IgD-negative memory B cell (primary cell): Measurements from ENCODE around the gene TAGLN2. TPM values are rescaled to one million over a fixed set of nuclear protein-coding genes. Genes with fewer than 3 reads are reported as not detected.
A peak's percentile ranks its signal among the peaks of the same experiment; 100 is the strongest.
"Not testable (repeated sequence)": the region's sequence is repeated elsewhere in the genome, so short reads cannot be mapped to it uniquely, and the experiment has no call there.

Source experiments
- H3K27ac Mint-ChIP-seq, 3 donors: one replicate each; pipeline ENCODE4 v1.8.0; 2020 to 2022; ENCODE audit warnings: mild to moderate bottlenecking in 3 of 3, mixed read lengths in 3 of 3, moderate library complexity in 1 of 3
- H3K27me3 Mint-ChIP-seq: one replicate; pipeline ENCODE4 v1.8.0; 2021; ENCODE audit warnings: mixed read lengths
- H3K36me3 Mint-ChIP-seq: one replicate; pipeline ENCODE4 v1.8.0; 2020; ENCODE audit warnings: mild to moderate bottlenecking, mixed read lengths
- H3K4me1 Mint-ChIP-seq, 3 donors: one replicate each; pipeline ENCODE4 v1.8.0; 2020 to 2022; ENCODE audit warnings: mixed read lengths in 3 of 3, mild to moderate bottlenecking in 1 of 3
- H3K4me3 Mint-ChIP-seq, 4 donors: one replicate each; pipeline ENCODE4 v1.8.0; 2020 to 2022; ENCODE audit warnings: mild to moderate bottlenecking in 4 of 4, mixed read lengths in 4 of 4, moderate library complexity in 3 of 4
- H3K9me3 Mint-ChIP-seq, 3 donors: one replicate each; pipeline ENCODE4 v1.8.0; 2020 to 2021; ENCODE audit warnings: mixed read lengths in 3 of 3, mild to moderate bottlenecking in 1 of 3
- polyA plus RNA-seq: library from polyadenylated mRNA; unstranded; fragments of 300-500 nt; fragmentation: Illumina TruSeq; gene quantifications from one replicate; pipeline ENCODE4 v1.2.3, GENCODE V29; 2021

The TAGLN2 gene
- polyA plus RNA-seq, 1 donor from 2014 or later, result 1,399 TPM

GRCh38 chr1:159914252-159915018 is 10.9 kb downstream of the TAGLN2 start:
- peaks cover 6% of the 10 kb centered on the region for H3K36me3 Mint-ChIP-seq
- H3K9me3 Mint-ChIP-seq, result no peaks in the 10 kb centered on the region
- H3K27ac Mint-ChIP-seq, result peak overlapping the region; percentile 65 to 92 (median 86)
- no peaks in the 10 kb centered on the region for H3K27me3 Mint-ChIP-seq
- peaks cover 52 to 62% (median 59%) of the 10 kb centered on the region in 3 donors for H3K4me1 Mint-ChIP-seq
- peak overlapping the region in 1 of 4 donors; percentile 33 for H3K4me3 Mint-ChIP-seq

- peaks cover 54 to 62% (median 59%) of the 10 kb centered on the region in 3 donors for H3K4me1 Mint-ChIP-seq
Observed at GRCh38 chr1:159913451-159914192, 11.7 kb downstream of the TAGLN2 start.

GRCh38 chr1:159911326-159912070 is 13.8 kb downstream of the TAGLN2 start:
- Mint-ChIP-seq H3K4me1 (peaks cover 46 to 56% (median 52%) of the 10 kb centered on the region in 3 donors), H3K9me3 (no peaks in the 10 kb centered on the region), H3K4me3 (peak overlapping the region in 2 of 4 donors; percentile 12 to 87), H3K27ac (peak overlapping the region; percentile 86 to 98 (median 97)), H3K36me3 (peaks cover 2% of the 10 kb centered on the region), H3K27me3 (no peaks in the 10 kb centered on the region)

More at GRCh38 chr1:159913451-159914192, 11.7 kb downstream of the TAGLN2 start:
- Mint-ChIP-seq H3K27me3 (no peaks in the 10 kb centered on the region), H3K27ac (peak overlapping the region; percentile 82 to 92 (median 86)), H3K9me3 (no peaks in the 10 kb centered on the region), H3K4me3 (peak overlapping the region in 2 of 4 donors; percentile 33 to 75), H3K36me3 (peaks cover 6% of the 10 kb centered on the region)

- Mint-ChIP-seq H3K4me3 (peak overlapping the region in 1 of 4 donors; percentile 53), H3K27me3 (no peaks in the 10 kb centered on the region), H3K4me1 (peaks cover 32 to 35% (median 33%) of the 10 kb centered on the region in 3 donors), H3K27ac (peak overlapping the region; percentile 12 to 79 (median 31)), H3K9me3 (peaks cover 0 to 7% (median 4%) of the 10 kb centered on the region in 3 donors), H3K36me3 (peaks cover 3% of the 10 kb centered on the region)
Observed at GRCh38 chr1:159908031-159908940, 17.0 kb downstream of the TAGLN2 start.

GRCh38 chr1:159906960-159907359 is 18.3 kb downstream of the TAGLN2 start:
- Mint-ChIP-seq H3K4me3 (no peak overlapping the region), H3K4me1 (peaks cover 20 to 24% (median 23%) of the 10 kb centered on the region in 3 donors), H3K36me3 (peaks cover 4% of the 10 kb centered on the region), H3K27ac (peak overlapping the region in 2 of 3 donors; percentile 32 to 52), H3K27me3 (no peaks in the 10 kb centered on the region), H3K9me3 (peaks cover 0 to 8% (median 4%) of the 10 kb centered on the region in 3 donors)

GRCh38 chr1:159904036-159904435 is 21.3 kb downstream of the TAGLN2 start:
- not testable (repeated sequence) for H3K9me3 Mint-ChIP-seq, H3K36me3 Mint-ChIP-seq, H3K4me3 Mint-ChIP-seq, H3K4me1 Mint-ChIP-seq, H3K27ac Mint-ChIP-seq, H3K27me3 Mint-ChIP-seq

- Mint-ChIP-seq H3K36me3 (peaks cover 7% of the 10 kb centered on the region), H3K9me3 (peaks cover 0 to 8% (median 4%) of the 10 kb centered on the region in 3 donors), H3K27me3 (no peaks in the 10 kb centered on the region), H3K4me1 (peaks cover 0 to 9% (median 6%) of the 10 kb centered on the region in 3 donors), H3K27ac (no peak overlapping the region), H3K4me3 (no peak overlapping the region)
Observed at GRCh38 chr1:159902541-159902940, 22.8 kb downstream of the TAGLN2 start.

- Mint-ChIP-seq H3K9me3 (peaks cover 0 to 8% (median 4%) of the 10 kb centered on the region in 3 donors), H3K27me3 (no peaks in the 10 kb centered on the region), H3K36me3 (peaks cover 7% of the 10 kb centered on the region), H3K4me3 (no peak overlapping the region), H3K27ac (peak overlapping the region in 1 of 3 donors; percentile 25), H3K4me1 (peaks cover 0 to 9% (median 6%) of the 10 kb centered on the region in 3 donors)
Observed at GRCh38 chr1:159900755-159901360, 24.4 kb downstream of the TAGLN2 start.

GRCh38 chr1:159900086-159900680 is 25.1 kb downstream of the TAGLN2 start, which contains the start of gene CFAP45:
Gene CFAP45, minus strand, starts transcription at chr1:159900165. Its CDS starts 67 bp downstream, at chr1:159900098.
- Mint-ChIP-seq H3K4me1 (peaks cover 0 to 9% (median 6%) of the 10 kb centered on the region in 3 donors), H3K27ac (peak within 1 kb of the TSS in 2 of 3 donors; percentile 25 to 49), H3K27me3 (no peaks in the 10 kb centered on the region), H3K4me3 (peak within 1 kb of the TSS in 1 of 4 donors; percentile 73), H3K36me3 (peaks cover 10% of the 10 kb centered on the region), H3K9me3 (peaks cover 0 to 8% (median 4%) of the 10 kb centered on the region in 3 donors)

- Mint-ChIP-seq H3K27ac (peak overlapping the region in 1 of 3 donors; percentile 49), H3K4me3 (peak overlapping the region in 1 of 4 donors; percentile 73), H3K36me3 (peaks cover 12% of the 10 kb centered on the region)
- not testable (repeated sequence) for H3K9me3 Mint-ChIP-seq, H3K27me3 Mint-ChIP-seq, H3K4me1 Mint-ChIP-seq
Observed at GRCh38 chr1:159899634-159900033, 25.7 kb downstream of the TAGLN2 start.

GRCh38 chr1:159898527-159898926 is 26.8 kb downstream of the TAGLN2 start:
- H3K36me3 Mint-ChIP-seq, result peaks cover 12% of the 10 kb centered on the region
- H3K27ac Mint-ChIP-seq, result peak overlapping the region in 1 of 3 donors; percentile 58
- H3K4me1 Mint-ChIP-seq, result peaks cover 0 to 9% (median 6%) of the 10 kb centered on the region in 3 donors
- H3K9me3 Mint-ChIP-seq, result peaks cover 0 to 3% (median 1%) of the 10 kb centered on the region in 3 donors
- H3K4me3 Mint-ChIP-seq, result no peak overlapping the region
- H3K27me3 Mint-ChIP-seq, result peaks cover 1% of the 10 kb centered on the region

GRCh38 chr1:159897962-159898361 is 27.3 kb downstream of the TAGLN2 start:
- peak overlapping the region in 1 of 4 donors; percentile 30 for H3K4me3 Mint-ChIP-seq
- peak overlapping the region in 1 of 3 donors; percentile 58 for H3K27ac Mint-ChIP-seq
- peaks cover 0 to 9% (median 6%) of the 10 kb centered on the region in 3 donors for H3K4me1 Mint-ChIP-seq
- peaks cover 8% of the 10 kb centered on the region for H3K36me3 Mint-ChIP-seq
- H3K9me3 Mint-ChIP-seq, result no peaks in the 10 kb centered on the region
- peaks cover 1% of the 10 kb centered on the region for H3K27me3 Mint-ChIP-seq

- peaks cover 1% of the 10 kb centered on the region for H3K27me3 Mint-ChIP-seq
- no peak overlapping the region for H3K27ac Mint-ChIP-seq
- H3K4me3 Mint-ChIP-seq, result no peak overlapping the region
- H3K36me3 Mint-ChIP-seq, result peaks cover 8% of the 10 kb centered on the region
- H3K4me1 Mint-ChIP-seq, result peaks cover 7 to 13% (median 9%) of the 10 kb centered on the region in 3 donors
- no peaks in the 10 kb centered on the region for H3K9me3 Mint-ChIP-seq
Observed at GRCh38 chr1:159896546-159896930, 28.8 kb downstream of the TAGLN2 start.
